ENCODE results near the gene COL13A1. TPM values are rescaled to one million over a fixed set of nuclear protein-coding genes. Genes with fewer than 3 reads are reported as not detected.

The COL13A1 gene
- total RNA-seq, 1 donor from 2014 or later: 2.5 TPM

DNA sequence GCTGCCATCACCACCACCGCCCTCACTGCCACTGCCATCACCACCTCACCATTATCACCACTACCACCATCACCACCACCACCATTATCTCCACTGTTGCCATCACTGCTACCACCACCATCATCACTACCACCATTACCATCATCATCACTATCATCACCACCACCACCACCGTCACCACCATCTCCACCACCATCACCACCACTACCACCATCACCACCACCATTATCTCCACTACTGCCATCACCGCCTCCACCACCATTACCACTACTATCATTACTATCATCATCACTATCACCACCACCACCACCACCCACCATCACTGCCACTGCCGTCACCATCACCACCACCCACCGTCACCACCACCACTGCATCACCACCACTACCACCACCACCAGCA lies 9.9 kb upstream of the COL13A1 start:
- no peak overlapping the region for H3K4me3 ChIP-seq
- H3K27ac ChIP-seq (replicated peaks): no peak overlapping the region
- H3K4me1 ChIP-seq: no peaks in the 10 kb centered on the region
- intact Hi-C loops (cut with micrococcal nuclease): no loop called here
- DNase-seq: no peak
- peaks cover 15% of the 10 kb centered on the region for H3K9me3 ChIP-seq (replicated peaks)
- no peaks in the 10 kb centered on the region for H3K36me3 ChIP-seq
- H3K27me3 ChIP-seq (ENCODE audit: low read depth): peaks cover 14% of the 10 kb centered on the region
- TF ChIP-seq, protein P1, sequence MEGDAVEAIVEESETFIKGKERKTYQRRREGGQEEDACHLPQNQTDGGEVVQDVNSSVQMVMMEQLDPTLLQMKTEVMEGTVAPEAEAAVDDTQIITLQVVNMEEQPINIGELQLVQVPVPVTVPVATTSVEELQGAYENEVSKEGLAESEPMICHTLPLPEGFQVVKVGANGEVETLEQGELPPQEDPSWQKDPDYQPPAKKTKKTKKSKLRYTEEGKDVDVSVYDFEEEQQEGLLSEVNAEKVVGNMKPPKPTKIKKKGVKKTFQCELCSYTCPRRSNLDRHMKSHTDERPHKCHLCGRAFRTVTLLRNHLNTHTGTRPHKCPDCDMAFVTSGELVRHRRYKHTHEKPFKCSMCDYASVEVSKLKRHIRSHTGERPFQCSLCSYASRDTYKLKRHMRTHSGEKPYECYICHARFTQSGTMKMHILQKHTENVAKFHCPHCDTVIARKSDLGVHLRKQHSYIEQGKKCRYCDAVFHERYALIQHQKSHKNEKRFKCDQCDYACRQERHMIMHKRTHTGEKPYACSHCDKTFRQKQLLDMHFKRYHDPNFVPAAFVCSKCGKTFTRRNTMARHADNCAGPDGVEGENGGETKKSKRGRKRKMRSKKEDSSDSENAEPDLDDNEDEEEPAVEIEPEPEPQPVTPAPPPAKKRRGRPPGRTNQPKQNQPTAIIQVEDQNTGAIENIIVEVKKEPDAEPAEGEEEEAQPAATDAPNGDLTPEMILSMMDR (IDR thresholded peaks at IDR 0.05; ENCODE audit: borderline replicate concordance): no peak

DNA sequence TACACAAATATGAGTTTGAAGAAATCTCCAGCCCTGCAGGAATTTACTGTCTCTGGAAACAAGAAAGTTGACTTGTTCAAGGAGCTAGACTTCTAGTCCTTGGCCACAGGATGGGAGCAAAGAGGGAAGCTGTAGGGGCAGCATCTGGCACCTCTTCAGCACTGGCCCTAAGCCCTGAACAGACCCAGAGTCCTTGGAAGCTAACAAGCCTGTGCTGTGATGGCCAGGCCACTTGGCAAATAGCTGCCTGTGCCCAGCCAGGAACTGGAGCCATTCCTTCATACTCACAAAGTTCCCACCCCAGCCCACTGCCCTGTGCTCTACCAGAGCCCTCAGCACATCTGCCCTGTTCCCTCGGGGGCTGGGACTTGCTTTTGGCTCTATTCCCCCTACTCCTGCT lies 9.4 kb upstream of the COL13A1 start:
- intact Hi-C loops (cut with micrococcal nuclease): no loop called here
- TF ChIP-seq, protein P1 (IDR thresholded peaks at IDR 0.05; ENCODE audit: borderline replicate concordance): no peak
- DNase-seq: no peak

DNA sequence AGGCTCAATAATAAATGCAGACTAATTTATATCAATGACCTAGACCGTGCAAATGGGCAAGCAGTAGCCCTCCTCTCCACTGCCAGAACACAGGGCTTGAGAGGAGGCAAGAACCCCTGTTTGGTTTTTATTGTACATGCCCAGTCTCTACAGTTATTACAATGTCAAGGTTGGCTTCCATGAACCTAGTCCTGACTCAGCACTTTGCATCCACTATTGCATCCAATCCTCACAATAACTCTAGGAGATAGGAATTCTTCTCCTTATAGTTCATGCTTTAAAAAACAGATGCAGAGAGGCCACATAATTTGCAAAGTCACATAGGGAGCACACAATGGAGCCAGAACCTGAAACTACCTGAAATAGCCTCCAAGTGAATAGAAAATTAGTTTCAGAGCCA lies 7.0 kb upstream of the COL13A1 start:
- no peak overlapping the region for H3K27ac ChIP-seq (replicated peaks)
- intact Hi-C loops (cut with micrococcal nuclease): no loop called here
- peaks cover 14% of the 10 kb centered on the region for H3K27me3 ChIP-seq (ENCODE audit: low read depth)
- TF ChIP-seq, protein P1 (IDR thresholded peaks at IDR 0.05; ENCODE audit: borderline replicate concordance): no peak
- H3K4me1 ChIP-seq: no peaks in the 10 kb centered on the region
- no peak overlapping the region for H3K4me3 ChIP-seq
- no peaks in the 10 kb centered on the region for H3K36me3 ChIP-seq
- DNase-seq: no peak
- H3K9me3 ChIP-seq (replicated peaks): peaks cover 15% of the 10 kb centered on the region

More for the DNA sequence above, 9.4 kb upstream of the COL13A1 start:
- Histone ChIP-seq H3K9me3 (replicated peaks) (peaks cover 15% of the 10 kb centered on the region), H3K4me3 (no peak overlapping the region), H3K4me1 (no peaks in the 10 kb centered on the region), H3K27me3 (ENCODE audit: low read depth) (peaks cover 14% of the 10 kb centered on the region), H3K36me3 (no peaks in the 10 kb centered on the region), H3K27ac (replicated peaks) (no peak overlapping the region)

DNA sequence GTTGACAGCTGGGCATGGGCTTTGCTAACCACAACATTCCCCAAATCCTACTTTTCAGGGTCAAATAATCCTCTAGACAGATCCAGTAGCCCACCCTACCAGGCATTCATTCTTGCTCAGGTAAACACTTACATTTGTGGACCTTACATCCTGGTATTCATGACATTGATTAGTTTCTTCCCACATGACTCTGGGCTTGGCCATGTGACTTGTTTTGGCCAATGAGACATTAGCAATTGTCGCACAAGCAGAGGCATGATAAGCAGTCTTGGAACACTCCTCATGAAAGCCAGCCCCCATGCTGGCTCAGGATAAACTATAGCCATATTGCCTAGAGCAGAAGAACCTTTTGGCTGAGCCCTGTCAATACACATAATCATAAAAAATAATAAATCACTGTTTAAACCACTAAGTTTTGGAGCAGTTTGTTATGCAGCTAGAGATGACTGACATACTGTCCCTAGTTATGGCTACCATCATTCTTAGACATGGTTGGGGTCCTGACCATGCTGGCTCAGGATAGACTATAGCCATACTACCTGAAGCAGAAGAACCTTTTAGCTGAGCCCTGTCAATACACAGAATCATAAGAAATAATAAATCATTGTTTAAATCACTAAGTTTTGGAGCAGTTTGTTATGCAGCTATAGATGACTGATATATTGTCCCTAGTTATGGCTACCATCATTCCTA lies 6.3 kb upstream of the COL13A1 start:
- intact Hi-C loops (cut with micrococcal nuclease): no loop called here
- Histone ChIP-seq H3K27me3 (ENCODE audit: low read depth) (peaks cover 14% of the 10 kb centered on the region), H3K36me3 (no peaks in the 10 kb centered on the region), H3K4me3 (no peak overlapping the region), H3K27ac (replicated peaks) (no peak overlapping the region), H3K9me3 (replicated peaks) (peaks cover 15% of the 10 kb centered on the region), H3K4me1 (no peaks in the 10 kb centered on the region)
- TF ChIP-seq, protein P1 (IDR thresholded peaks at IDR 0.05; ENCODE audit: borderline replicate concordance): no peak
- DNase-seq: no peak

DNA sequence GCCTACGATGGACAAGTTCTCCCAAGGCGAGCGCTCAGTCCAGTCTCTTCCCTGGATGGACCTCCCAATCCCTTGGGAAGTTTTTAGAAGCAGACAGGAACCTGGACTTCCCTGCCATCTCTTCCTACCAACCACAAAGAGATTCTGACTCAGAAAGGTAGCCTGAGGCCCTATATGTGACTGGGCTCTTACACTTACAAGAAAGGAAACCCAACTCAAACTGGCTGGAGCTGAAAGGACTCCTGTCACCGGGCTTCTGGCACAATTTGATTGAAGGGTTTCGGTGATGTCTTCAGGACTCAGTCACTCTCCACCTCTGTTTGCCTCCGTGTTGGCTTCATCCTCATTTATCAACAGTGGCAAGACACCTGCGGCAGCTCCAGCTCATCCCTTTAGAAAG lies 3.7 kb upstream of the COL13A1 start:
- intact Hi-C loops (cut with micrococcal nuclease): no loop called here
- Histone ChIP-seq H3K27ac (replicated peaks) (no peak overlapping the region), H3K9me3 (replicated peaks) (peaks cover 15% of the 10 kb centered on the region), H3K27me3 (ENCODE audit: low read depth) (peaks cover 34% of the 10 kb centered on the region), H3K4me1 (peaks cover 21% of the 10 kb centered on the region), H3K36me3 (no peaks in the 10 kb centered on the region), H3K4me3 (no peak overlapping the region)
- TF ChIP-seq, protein P1 (IDR thresholded peaks at IDR 0.05; ENCODE audit: borderline replicate concordance): no peak
- no peak for DNase-seq
